HG03066 (cell line): Measurements from ENCODE around the gene CPEB4.
A peak's percentile ranks its signal among the peaks of the same experiment; 100 is the strongest.

Source experiments
- ATAC-seq: cut with Tn5 transposase; IDR thresholded peaks from one replicate; pipeline ENCODE4 v1.9.1; 2021; ENCODE audit warnings: low read depth; ENCODE audit not compliant: unreplicated experiment

Gene CPEB4

DNA sequence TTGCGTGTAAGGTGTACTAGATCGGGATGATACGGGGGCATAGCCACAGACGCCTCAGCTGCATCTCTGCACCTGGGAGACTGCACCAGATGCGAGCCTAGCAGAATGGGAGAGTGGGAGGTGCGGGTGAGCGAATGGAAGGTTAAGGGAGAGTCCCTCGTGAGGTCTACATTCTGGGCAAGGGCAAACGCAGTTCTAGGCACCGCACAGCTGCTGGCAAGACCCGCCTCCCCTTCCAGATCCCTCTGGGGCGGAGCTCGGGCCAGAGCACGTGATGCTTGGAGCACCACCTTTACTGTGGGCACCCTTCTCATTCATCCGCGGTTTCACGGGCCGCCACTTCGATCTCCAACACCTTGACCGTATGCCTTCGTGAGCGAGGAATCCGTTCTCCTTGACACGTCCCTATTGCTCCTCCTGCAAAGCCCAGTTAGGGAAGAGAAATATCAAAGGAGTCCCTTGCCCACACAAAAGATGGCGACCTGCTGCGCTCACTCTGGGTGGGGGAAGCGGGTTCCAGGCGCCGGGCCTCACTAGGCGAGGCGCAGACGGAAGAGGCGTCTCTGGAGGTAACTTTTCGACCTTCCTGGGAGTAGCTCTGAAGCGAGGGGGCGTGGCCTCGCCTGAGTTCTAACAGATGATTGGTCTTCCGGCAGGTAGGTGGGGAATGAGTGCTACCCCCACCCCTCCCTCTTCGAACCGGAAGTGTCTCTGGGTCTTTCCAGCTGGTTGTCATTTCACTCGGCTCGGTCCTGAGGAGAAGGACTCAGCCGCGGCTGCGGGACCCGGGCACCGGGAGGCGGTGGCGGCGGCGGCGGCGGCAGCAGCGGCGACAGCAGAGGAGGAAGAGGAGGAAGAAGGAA, at the start of gene CPEB4:
Gene CPEB4 (plus strand): TSS at position 740 of the 863 bp plus-strand sequence. CDS start 1,385 bp downstream, outside the sequence.
- peak; percentile 91 for ATAC-seq

DNA sequence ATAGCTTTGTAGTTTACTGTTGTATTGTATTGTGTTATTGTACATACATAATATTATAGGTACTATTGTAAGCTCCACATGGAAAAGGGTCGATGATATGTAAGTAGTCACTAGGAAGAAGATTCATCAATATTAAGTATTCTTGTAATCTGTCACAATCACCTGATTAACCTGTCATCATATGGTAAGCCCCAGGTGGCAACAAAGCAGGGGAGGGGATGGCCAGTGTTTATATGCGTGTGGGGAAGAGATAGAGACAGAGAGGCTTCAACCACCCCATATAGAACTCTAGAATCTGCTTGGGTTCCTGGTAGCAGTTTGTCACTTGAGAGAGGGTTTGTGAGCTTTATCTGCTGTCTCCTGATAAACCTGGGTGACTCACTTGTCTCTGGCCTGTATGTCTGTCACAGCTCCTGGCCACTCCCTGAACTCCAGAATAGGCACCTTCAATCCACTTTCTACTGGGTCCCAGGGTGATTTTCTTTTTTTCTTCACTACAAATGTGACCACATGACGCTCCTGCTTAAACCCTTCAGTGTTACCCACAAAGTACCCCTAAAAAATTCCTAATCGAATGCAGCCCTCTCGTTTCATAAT, 48.9 kb upstream of the CPEB4 start:
- no peak for ATAC-seq

DNA sequence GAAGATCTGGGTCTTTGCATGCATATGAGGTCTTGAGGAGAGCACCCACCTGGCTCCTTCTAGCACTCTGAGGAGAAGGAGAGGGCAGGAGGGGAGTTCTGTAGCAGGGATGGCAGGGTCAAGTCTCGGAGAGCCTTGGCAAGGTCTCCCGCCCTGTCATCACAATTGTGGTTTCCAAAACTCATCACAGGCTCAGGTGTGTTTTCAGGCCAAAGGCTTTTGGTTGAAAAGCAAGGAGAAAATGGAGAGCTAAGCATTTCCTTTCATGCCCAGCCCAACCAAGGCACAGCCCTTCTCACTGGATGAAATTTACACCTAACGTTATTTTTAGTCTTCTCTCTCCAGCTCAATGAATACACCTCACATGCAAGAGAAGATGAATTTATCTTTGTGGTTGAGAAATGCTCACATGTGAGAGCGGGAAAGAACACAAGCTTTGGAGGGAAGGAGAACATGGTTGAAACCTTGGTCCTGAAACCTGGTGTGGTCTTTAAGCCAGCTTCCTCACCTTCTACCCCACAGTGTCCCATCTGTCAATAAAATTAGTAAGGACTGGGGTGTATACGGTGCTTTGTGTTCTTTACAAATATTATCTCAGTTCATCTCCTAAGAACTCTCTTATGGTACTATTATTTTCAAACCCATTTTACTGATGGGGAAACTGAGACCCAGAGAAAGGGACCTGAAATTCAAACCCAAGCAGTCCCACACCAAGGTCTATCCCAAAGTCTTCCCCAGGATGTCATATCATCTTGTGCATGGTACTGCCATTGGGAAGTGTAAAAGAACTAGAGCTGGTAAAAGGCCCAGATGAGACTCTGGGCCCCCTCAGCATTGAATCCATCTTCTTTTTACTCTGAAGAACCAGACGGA, 47.8 kb upstream of the CPEB4 start:
- no peak for ATAC-seq

DNA sequence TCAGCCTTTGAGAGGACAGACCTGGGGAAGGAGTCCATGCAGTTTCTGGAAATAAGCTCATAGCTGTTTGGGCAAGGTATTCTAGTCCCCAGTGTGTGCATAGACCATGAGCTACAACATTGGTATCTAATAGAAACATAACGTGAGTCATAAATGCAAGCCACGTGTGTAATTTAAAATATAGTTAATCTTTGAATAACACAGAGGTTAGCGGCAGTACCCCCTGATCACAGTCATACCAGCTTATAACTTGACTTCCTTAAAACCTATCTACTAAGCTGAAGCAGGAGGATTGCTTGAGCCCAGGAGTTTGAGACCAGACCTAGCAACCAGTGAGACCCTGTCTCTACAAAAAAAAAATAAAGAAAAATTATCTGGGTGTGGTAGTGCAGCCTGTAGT, 46.4 kb upstream of the CPEB4 start:
- no peak for ATAC-seq

DNA sequence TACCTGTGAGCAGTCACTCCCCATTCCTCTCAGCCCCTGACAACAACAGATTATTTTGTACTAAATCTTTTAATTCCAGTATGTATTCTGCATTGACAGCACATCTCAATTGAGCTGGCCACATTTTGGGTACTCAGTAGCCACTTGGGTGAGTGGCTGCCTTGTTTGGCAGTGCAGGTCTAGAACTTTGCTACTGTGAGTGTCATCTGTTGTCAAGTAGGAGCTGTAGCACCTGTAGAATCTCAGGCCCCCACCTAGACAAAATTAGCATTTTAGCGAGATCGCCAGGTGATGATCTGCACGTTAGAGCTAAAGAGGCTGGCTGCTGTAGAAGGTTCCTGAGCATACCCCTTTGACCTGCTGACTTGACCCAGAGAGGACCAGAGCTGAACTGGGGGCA, 44.4 kb upstream of the CPEB4 start:
- no peak for ATAC-seq

DNA sequence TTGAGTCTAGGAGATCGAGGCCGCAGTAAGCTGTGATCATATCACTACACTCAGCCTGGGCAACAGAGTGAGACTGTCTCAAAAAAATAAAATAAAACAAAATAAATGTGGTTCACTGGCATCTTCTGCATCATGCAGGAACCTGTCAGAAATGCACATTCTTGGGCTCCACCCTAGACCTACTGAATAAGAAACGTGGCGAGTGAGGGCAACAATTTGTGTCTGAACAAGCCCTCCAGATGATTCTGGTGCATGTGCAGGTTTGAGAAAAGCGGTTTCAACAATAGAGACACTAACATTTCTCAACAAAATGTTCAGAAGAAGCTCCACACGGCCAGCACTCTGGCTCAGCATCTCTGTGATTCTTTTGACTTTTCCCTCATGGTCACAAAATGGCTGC, 42.8 kb upstream of the CPEB4 start:
- ATAC-seq: no peak

DNA sequence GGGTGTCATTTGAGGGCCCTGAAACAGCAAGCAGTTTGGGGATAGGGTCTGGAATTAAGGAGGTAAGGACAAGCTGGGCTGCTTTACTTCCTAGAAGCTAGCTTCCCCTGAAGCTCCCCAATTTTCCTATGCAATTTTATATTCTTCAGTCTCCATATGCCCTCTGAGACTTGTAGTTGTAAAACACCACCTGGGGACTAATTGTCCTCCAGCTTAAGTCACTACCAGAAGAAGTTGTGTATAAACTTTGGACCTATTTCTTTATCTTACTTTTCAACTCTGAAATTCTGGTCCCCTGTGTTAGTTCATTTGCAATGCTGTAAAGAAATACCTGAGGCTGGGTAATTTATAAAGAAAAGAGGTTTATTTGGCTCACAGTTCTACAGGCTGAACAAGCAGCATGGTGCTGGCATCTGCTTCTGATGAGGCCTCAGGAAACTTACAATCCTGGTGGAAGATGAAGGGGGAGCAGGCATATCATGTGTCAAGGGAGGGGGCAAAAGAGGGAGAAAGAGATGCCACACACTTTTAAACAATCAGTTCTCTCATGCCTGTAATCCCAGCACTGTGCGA, 41.1 kb upstream of the CPEB4 start:
- no peak for ATAC-seq

DNA sequence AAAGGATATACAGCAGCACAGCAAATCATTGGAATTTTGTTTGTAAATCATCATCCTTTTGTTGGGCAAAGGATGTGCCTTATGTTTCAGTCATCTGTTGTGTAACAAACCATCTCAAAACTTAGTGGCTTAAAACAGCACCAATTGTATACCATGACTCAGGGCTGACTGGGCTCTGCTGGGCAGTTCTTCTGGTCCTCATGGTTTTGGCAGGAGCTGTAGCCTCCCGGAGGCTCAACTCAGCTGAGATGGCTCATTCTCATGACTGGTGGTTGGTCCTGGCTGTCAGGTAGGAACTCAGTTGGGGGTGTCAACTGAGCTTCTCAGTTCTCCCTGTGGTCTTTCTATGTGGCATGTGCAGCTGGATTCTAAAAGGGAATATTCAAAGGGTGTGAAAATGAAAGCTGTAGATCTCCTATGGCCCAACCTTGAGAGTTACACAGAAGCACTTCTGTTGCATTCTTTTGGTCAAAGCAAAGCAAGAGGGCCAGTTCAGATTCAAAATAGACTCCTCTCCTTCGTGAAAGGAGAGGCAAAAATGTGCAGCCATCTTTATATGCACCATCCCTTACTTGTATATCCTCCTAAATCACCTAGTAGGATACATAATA, 39.1 kb upstream of the CPEB4 start:
- no peak for ATAC-seq

DNA sequence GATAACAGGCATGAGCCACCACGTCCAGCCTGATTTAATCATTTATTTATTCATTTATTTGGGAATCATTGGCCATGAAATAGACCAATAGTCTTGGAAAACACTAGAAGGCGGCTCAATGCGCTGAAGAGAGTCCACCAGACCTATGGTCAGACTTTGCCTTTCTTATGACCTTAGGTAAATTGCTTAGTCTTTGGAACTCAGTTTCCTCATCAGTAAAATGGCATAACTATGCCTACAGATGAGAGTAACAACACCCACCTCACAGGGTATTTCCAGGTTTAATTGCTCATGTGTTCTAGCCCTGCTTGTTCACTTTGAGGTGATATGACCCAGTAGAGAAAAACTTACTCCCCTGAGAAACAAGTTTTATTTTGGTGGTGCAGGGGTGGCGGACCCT, 38.2 kb upstream of the CPEB4 start:
- ATAC-seq: no peak

DNA sequence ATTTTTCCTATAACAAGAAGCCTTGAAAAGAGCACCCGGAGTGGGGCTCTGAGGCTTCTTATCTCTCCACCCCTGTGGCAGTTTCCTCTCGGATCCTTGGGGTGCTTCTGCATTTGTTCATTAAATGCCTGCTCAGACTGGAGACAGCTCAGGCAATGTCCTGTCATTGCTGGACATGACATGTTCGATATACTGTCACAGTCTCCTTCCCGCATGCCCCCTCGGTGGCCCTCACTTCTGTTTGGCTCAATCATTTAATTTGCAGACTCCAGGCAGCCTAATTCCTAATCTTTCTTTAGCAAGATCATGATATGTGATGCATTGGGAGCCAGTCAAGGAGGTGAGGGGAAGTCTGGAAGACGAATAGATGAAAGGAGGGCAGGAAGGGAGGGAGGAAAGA, 37.5 kb upstream of the CPEB4 start:
- no peak for ATAC-seq

DNA sequence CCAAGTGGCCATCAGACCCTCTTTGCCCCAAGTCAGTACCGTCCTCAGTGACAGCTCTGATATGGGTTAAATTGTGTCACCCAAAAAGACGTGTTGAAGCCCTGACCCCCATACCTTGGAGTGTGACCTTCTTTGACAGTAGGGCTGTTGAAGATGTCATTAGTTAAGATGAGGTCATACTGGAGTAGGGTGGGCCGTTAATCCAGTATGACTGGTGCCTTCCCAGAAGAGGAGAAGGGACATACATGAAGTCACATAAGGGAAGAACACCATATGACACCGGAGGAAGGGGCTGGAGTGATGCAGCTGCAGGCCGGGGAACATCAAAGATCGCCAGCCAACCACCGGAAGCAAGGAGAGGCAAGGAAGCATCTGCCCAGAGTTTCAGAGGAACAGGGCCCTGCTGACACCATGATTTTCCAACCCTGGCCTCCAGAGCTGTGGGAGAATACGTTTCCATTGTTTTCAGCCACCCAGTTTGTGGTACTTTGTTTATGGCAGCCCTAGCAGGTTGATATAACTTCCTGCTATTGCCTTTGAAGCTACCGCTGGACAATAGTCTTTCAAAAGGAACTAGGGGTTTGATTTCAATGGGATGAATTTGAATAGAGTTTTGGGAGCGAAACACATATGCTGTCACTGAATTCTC, 36.4 kb upstream of the CPEB4 start:
- ATAC-seq: no peak

DNA sequence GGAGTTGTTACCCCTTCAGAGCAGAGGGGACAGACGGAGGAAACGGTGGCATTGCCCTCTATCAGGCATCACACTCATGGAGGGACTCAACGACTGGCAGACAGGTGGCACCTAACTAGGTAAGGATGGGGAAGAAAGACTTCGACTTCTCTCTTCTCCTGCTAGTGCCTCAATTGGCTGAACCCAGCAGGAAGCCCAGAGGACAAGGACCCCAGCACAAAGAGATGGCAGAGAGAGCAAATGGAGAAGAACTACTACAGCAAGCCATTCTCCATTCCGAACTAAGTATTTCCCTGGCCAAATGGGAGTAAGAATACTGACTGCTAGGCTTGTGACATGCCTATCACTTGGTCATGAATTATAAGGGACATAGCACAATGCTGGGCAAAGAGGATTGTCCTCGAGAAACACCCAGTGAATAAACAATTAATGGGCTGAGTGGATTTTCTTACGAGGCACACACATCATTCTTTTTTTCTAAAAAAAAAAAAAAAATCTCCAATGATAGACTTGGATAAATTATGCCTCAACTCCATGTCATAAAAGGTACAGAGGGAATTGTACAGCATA, 35.3 kb upstream of the CPEB4 start:
- no peak for ATAC-seq

DNA sequence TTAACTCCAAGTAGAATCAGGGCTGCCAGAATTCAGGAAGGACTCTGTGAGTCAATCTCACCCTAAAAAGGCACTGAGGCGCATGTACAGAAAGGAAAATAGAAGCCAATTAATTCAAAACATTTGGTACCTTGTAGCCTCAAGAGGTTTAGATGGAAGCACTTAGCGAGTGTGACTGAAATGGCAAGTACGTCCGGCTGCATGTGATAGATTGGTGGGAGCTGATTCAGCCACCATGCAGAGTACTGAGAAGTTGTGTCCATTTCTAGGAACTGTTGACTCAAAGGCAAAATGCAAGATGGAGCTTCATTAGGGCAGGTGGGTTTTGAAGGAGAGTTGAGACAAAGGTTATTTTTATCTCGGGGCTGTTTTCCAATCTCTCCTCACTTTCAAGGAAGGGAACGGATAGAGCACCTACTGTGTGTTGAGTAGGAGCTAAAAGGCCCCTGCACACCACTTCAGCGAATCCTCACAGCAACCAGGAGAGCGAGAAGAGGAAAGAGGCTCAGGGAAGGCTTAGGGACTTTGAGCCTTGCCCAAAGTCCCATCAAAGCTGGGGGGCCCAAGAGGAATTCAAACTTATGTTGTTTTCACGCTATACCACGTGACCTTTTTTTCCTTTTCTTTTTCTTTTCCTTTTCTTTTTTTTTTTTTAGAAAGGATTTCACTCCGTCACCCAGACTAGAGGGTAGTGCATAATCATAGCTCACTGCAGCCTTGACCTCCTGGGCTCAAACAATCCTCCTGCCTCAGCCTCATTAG, 34.6 kb upstream of the CPEB4 start:
- no peak for ATAC-seq

DNA sequence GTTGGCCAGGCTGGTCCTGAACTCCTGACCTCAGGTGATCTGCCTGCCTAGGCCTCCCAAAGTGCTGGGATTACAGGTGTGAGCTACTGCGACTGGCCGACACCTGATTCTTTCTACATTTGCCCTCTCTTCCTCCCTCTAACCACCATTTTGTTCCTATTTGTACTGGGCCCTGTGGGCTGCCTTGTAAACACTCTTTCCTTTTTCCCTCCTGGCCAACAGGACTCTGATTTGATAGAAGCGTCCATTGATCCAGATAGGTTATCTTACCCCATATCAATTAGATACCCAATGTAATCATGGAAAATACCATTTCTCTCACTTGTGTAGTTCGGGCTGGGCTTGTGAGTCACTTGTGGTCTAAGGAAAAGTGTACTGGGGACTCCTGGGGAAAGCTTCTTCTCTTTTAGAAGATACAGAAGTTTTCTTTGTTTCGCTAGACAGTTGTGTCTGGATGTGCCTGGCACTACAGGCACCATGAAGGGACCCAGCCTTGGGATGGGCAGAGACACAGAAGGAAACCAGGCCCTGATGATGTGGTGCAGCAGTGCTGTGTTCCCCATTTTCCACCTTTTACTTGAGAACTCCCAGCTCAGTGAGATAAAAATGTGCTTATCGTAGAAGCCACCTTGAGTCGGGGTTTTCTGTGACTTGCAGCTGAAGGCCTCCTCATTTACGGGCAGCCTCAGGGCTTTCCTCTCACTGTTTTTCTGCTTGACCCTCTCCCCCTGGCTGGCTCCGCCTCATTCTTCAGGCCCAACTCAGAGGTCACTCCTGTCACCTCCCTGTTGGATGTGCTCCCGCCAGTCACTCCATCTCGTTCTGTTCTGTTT, 32.8 kb upstream of the CPEB4 start:
- ATAC-seq: no peak

DNA sequence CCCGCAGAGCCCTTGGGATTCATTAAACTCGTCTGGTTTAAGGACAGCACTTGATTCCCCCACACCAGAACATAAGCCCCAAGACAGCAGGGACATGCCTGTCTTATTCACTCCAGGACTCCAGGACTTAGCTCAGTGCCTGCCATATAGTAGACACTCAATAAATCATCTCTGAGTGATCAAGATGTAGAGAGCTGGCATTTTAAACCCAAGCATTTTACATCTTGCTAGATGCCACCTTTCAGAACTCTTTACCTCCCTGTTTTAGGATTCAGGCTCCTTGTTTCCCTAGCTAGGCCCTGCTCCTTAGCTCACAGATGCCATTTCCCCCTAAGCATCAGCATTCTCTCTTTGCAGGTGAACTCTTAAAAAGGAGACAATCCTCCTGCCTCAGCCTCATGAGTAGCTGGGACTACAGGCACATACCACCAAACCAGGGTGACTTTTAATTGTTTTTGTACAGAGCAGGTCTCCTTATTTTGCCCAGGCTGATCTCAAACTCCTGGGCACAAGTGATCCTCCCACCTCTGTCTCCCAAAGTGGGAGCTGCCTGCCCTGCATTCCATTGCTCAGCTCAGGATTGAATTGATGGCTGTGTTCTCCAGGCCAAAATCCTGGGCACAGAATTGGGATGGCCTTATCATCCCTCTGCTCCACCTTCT, 32.0 kb upstream of the CPEB4 start:
- no peak for ATAC-seq

DNA sequence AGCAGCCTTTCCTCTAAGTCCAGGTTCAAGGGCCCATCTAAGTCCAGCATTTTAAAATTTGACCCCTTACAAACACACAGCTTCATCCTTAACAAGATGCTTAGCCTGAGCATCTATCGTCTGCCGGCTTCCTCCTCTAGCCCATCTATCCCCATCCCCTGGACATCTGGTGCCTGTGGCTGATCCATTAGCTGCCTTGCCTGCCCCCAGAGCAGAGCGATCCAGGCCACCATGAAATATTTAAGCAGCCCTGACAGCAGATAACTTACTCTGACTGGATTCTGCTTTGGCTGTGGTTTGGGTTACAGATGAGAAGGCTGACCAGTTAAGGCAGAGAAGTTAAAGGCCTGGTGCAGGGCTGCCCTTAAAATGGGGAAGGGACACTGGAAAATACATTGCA, 30.9 kb upstream of the CPEB4 start:
- no peak for ATAC-seq

DNA sequence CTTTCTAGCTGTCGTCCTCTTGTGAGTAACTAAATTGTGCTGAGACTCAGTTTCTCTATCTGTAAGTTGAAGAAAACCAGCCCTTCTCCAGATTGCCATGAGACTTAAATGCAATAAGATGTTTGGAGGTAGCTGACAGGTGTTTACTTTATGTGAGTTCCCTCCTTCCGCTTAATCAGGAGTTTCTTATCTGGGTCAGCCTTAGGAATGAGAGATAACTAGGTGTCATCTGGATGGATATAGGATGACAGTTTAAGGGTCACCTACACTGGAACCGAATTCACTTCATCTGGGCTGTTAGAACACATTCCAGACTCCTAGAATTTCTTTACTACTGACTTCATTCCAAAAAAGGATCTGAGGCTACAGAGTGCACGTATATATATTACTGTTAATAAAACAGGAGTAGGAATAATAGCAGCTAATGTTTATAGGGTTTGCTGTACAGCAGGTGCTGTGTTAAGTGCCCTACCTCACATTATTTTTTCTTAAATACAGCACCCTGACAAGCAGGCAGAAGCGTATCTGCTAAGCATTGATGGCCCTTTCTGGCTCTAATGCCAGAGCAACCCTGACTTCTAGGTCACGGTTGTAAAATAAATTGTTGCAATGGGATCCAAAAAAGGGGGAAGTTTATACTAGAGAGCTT, 30.0 kb upstream of the CPEB4 start:
- no peak for ATAC-seq
